Esophagus muscularis mucosa (tissue), 4 donors: ENCODE results near the gene NOPCHAP1. TPM values are rescaled to one million over a fixed set of nuclear protein-coding genes. Genes with fewer than 3 reads are reported as not detected.
"Not testable (repeated sequence)": the region's sequence is repeated elsewhere in the genome, so short reads cannot be mapped to it uniquely, and the experiment has no call there.

Experiments
- DNase-seq: peaks from one replicate; pipeline ENCODE4 v3.0.0-alpha.2; 2017; ENCODE audit errors: extremely low spot score
- H3K27ac ChIP-seq, 4 donors: fragments of 200-600 bp; sonication (generic); replicated peaks in 1 of 4; 1 replicate in 3 of 4; 2 replicates in 1 of 4; pipeline ENCODE4 v1.5.1; 2016 to 2019; ENCODE audit warnings: mild to moderate bottlenecking in 1 of 4
- H3K27me3 ChIP-seq, 4 donors: fragments of 200-600 bp; sonication (generic); one replicate each; pipeline versions ENCODE4 v1.5.1 to v1.6.0; 2016 to 2019
- H3K36me3 ChIP-seq, 4 donors: fragments of 200-600 bp; sonication (generic); one replicate each; pipeline ENCODE4 v1.5.1; 2016 to 2019
- H3K4me1 ChIP-seq, 4 donors: fragments of 200-600 bp; sonication (generic); one replicate each; pipeline ENCODE4 v1.5.1; 2016 to 2019
- H3K4me3 ChIP-seq, 4 donors: fragments of 200-600 bp; sonication (generic); 1 replicate in 2 of 4; 2 replicates in 2 of 4; pipeline ENCODE4 v1.5.1; 2016 to 2019; ENCODE audit warnings: mild to moderate bottlenecking in 4 of 4, moderate library complexity in 1 of 4
- H3K9me3 ChIP-seq, 4 donors: fragments of 200-600 bp; sonication (generic); 1 replicate in 3 of 4; 2 replicates in 1 of 4; pipeline ENCODE4 v1.5.1; 2016 to 2019
- CTCF ChIP-seq, 3 experiments: fragments of 200-600 bp in 2 of 3; fragments of 450-650 bp in 1 of 3; sonication (generic) in 2 of 3; IDR thresholded peaks; one replicate each; pipeline ENCODE4 v1.5.1; 2017 to 2019; ENCODE audit warnings: antibody characterized with exemption in 3 of 3, mild to moderate bottlenecking in 2 of 3, moderate library complexity in 1 of 3
- EP300 ChIP-seq: sonication (generic); formaldehyde crosslinking; IDR thresholded peaks from one replicate; pipeline ENCODE4 v1.6.1; 2017; ENCODE audit warnings: antibody characterized with exemption
- POLR2A ChIP-seq: fragments of 450-650 bp; IDR thresholded peaks from one replicate; pipeline ENCODE4 v1.6.1; 2017; ENCODE audit warnings: antibody characterized with exemption, moderate library complexity, mild to moderate bottlenecking, low read depth
- POLR2AphosphoS5 ChIP-seq, 2 donors: sonication (generic); formaldehyde crosslinking; IDR thresholded peaks; one replicate each; pipeline ENCODE4 v1.6.1; 2017; ENCODE audit warnings: antibody characterized with exemption in 2 of 2
- WGBS: methylation state at CpG from one replicate; pipeline ENCODE4 v1.1.5; 2018; 5-methylcytosine and 5-hydroxymethylcytosine counted together
- intact Hi-C: fragments of 100-400 bp; cut with DNase I; formaldehyde crosslinking; loops from one replicate; pipeline ENCODE4 v1.15.1; 2023
- total RNA-seq, 4 donors: library from RNA; depleted of rRNA; stranded (reverse); fragments of >200 nt; gene quantifications; one replicate each; pipeline versions ENCODE4 v1.1.0 to v1.2.1, GENCODE V29; 2016

NOPCHAP1 gene
- total RNA-seq, 4 donors from 2014 or later = 4.6 to 7.9 (median 5.5) TPM

DNA sequence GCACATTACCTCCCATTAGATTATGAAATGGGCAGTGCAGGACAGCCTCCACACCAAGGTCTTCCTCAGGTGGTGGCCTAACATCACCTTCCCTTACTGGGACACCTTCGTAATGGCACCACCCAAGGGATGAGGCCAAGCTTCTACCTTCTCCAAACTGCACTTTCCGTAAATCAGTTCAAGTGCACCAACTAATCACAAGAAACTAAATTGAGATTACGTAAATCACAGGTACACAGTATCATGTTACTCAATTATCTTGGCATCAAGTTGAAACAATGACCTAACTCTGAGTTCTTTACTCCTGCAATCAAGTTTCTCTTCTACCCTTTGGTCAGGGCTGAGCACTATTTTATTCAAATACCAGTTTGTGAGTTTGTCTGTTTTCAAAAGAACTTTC lies 41.9 kb upstream of the NOPCHAP1 start:
- no peak for DNase-seq
- Histone ChIP-seq H3K27ac (no peak overlapping the region), H3K9me3 (peaks cover 0 to 4% (median 0%) of the 10 kb centered on the region in 4 donors), H3K4me3 (no peak overlapping the region), H3K36me3 (no peaks in the 10 kb centered on the region), H3K27me3 (no peaks in the 10 kb centered on the region), H3K4me1 (no peaks in the 10 kb centered on the region)
- WGBS = 100% methylated on average over 3 of the region's 3 CpGs
- no peak for TF ChIP-seq POLR2A
- TF ChIP-seq CTCF (IDR thresholded peaks at IDR 0.05) = no peak
- no peak for TF ChIP-seq POLR2AphosphoS5 (IDR thresholded peaks at IDR 0.05)
- no peak for TF ChIP-seq EP300
- intact Hi-C loops = no loop called here

- 96% methylated on average over 4 of the region's 4 CpGs for WGBS
- H3K4me3 ChIP-seq, H3K27me3 ChIP-seq, H3K27ac ChIP-seq, H3K36me3 ChIP-seq, DNase-seq, H3K9me3 ChIP-seq, intact Hi-C loops, H3K4me1 ChIP-seq: not testable (repeated sequence)
These were observed 37.4 kb upstream of the NOPCHAP1 start for GRCh38 chr12:104948716-104949115.

- 87% methylated on average over 5 of the region's 5 CpGs for WGBS
These were observed 34.2 kb upstream of the NOPCHAP1 start for GRCh38 chr12:104951759-104952509.

DNA sequence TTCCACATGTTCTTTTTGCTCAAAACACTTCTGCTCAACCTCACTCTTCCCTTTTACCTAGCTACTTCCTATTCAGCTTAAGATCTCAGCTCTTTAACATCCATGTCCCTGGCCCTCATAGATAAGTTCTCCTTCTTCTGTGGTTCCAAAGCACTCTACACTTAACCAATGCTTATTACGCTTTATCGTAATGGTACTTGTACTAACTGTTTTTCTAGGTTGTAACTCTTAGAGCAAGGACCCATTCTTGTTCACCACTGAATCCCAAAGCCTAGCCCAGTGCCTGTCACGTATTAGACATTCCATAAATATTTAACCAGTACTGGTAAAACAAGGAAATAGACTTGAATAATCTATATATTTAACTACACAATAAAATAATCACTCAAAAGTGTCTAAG lies 33.3 kb upstream of the NOPCHAP1 start:
- Histone ChIP-seq H3K4me1 (peaks cover 0 to 11% (median 5%) of the 10 kb centered on the region in 4 donors), H3K27ac (no peak overlapping the region)
- 91% methylated on average over 3 of the region's 3 CpGs for WGBS

More at GRCh38 chr12:104951759-104952509, 34.2 kb upstream of the NOPCHAP1 start:
- no peaks in the 10 kb centered on the region for H3K9me3 ChIP-seq
- no peak overlapping the region for H3K4me3 ChIP-seq
- DNase-seq = no peak
- H3K27me3 ChIP-seq = no peaks in the 10 kb centered on the region
- H3K4me1 ChIP-seq = peaks cover 0 to 3% (median 0%) of the 10 kb centered on the region in 4 donors
- no peaks in the 10 kb centered on the region for H3K36me3 ChIP-seq
- TF ChIP-seq POLR2AphosphoS5 (IDR thresholded peaks at IDR 0.05) (no peak), EP300 (no peak), CTCF (IDR thresholded peaks at IDR 0.05) (no peak), POLR2A (no peak)
- no peak overlapping the region for H3K27ac ChIP-seq
- intact Hi-C loops = loop anchor here (10.0 kb wide), 1 partner anchor 103 kb away; no protein-coding TSS in a partner anchor

More for the DNA sequence above, 33.3 kb upstream of the NOPCHAP1 start:
- DNase-seq = no peak
- Histone ChIP-seq H3K36me3 (no peaks in the 10 kb centered on the region), H3K4me3 (no peak overlapping the region), H3K27me3 (no peaks in the 10 kb centered on the region), H3K9me3 (no peaks in the 10 kb centered on the region)
- TF ChIP-seq CTCF (IDR thresholded peaks at IDR 0.05) (no peak), EP300 (no peak), POLR2AphosphoS5 (IDR thresholded peaks at IDR 0.05) (no peak), POLR2A (no peak)
- intact Hi-C loops = loop anchor here (10.0 kb wide), 1 partner anchor 102 kb away; no protein-coding TSS in a partner anchor
